DMS53 treated with DMSO at 0.1 percent for 48 hours (cell line): ENCODE data around the gene ZNF133.

Source experiments
- DNase-seq: peaks from one replicate; lab custom pipeline; 2025; ENCODE audit not compliant: unreplicated experiment; lab: John Stamatoyannopoulos, UW

ZNF133 gene

DNA sequence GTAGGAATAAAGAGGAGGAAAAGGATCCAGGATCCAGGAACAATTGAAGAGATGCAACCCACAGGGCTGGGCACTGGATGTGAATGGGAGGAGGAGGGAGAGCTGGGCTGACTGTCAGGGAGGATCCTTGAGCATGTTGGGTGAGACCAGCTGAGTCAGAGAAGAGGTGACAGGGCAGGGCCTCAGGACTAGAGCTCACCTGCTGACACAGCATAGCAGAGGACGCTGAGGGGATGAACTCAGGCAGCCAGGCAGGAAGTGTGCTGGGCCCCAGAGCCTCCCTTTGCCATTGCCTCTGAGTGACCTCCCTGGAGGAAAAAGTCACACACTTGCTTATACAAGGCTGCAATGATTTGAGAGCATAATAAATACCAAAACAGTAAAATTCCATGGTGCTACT is 72.3 kb downstream of the ZNF133 start:
- no peak for DNase-seq

DNA sequence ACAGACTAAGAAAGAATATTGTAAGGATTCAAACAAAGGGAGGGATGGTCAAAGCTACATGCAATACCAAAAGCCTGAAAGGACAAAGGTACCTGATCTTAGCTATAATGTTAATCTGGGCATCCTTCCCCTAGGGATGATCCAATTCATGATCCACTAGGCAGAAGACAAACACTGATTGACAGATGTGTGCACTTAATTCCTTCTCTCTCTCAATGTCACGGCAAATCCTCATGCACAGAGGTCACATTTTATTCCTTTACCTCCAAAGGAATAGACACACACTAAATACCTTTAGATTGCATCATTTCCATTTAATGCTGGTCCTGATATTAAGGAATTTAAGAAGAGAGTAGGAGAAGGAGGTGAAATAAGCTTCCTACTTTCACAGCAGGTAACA is 73.4 kb downstream of the ZNF133 start:
- no peak for DNase-seq

DNA sequence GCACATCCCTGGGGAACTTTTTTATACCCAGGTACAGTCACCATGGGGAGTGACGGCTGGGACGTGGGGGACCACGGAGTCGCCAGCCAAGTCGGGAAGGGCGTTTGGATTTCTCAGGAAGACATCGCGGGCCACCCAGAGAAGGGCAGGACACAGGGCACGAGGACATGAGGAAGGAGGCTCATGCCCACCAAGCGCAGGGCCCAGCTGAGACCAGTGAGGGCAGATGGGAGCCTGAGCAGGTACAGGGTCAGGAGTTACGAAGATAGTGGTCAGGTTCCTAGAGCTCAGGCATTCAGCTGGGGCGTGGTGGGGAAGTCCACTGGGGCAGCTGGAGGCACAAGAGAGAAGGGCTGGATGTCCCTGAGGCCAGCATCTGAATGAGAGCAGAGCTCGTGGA is 74.6 kb downstream of the ZNF133 start:
- DNase-seq: no peak

DNA sequence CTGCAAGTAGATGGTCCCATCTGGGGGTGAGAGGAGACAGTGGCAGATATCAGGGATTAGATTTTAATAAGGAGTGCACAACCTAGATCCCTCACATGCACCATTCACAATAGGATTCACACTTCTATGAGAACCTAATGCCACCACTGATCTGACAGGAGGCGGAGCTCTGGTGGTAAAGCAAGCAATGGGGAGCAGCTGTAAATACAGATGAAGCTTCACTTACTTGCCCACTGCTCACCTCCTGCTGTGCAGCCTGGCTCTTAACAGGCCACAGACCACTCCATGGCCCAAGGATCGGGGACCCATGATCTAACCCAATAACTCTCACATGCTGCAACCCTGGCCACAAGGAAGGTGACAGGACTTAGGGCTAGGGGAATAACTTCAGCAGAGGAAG is 75.4 kb downstream of the ZNF133 start:
- no peak for DNase-seq

DNA sequence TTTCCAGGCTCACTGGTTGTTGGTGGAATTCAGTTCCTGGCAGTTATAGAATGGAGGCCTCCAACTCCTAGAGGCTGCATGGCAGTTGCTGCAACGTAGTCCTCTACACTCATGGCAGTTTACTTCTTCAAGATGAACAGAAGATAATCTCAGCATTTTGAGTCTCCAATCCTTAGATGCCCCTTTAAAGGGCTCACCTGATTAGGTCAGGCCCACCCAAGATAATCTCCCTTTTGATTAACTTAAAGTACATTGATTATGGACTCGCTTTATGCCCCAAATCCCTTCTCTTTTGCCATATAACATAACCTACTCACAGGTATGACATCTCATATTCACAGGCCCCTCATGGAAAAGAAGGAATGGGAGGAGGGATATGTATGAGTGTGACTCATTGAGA is 76.4 kb downstream of the ZNF133 start:
- DNase-seq: no peak
